ENCODE results near the gene DPYSL5.

DNA sequence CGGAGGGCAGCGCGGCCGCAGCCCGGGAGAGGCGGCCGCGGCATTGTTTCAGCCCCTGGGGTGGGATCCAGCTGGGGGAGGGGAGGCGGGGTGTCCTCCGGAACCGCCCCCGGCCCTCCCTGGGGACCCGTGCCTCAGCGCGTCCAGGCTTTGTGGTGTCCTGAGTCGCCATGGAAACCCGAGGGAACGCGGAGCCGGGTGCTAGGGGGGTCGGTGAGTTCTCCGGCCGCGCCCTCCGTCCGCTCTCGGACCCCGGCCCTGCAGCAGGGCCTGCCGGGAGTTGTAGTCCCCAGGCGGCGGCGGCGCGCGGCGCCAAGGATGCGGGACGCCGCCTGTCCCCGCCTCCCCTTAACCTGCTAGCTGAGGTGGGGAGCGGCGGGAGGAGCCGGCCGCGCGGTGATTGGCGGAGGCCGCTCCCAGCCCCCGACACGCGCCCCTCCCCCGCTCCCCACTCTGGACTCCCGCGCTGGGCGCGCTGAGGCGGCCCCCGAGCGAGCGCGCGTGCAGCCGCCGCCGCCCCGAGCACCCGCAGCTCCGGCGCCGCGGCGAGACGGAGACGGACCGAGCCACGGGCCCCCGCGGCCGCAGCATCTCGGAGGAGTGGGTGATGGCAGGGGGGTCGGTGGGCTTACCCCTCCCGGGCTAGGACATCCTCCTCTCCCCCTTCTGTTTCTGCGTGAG is at the start of gene DPYSL5:
- no peak for TF ChIP-seq RAD21 (conservative IDR thresholded peaks at IDR 0.05 in 1 of 2, IDR thresholded peaks at IDR 0.05 in 1 of 2)
- TF ChIP-seq, protein P1, sequence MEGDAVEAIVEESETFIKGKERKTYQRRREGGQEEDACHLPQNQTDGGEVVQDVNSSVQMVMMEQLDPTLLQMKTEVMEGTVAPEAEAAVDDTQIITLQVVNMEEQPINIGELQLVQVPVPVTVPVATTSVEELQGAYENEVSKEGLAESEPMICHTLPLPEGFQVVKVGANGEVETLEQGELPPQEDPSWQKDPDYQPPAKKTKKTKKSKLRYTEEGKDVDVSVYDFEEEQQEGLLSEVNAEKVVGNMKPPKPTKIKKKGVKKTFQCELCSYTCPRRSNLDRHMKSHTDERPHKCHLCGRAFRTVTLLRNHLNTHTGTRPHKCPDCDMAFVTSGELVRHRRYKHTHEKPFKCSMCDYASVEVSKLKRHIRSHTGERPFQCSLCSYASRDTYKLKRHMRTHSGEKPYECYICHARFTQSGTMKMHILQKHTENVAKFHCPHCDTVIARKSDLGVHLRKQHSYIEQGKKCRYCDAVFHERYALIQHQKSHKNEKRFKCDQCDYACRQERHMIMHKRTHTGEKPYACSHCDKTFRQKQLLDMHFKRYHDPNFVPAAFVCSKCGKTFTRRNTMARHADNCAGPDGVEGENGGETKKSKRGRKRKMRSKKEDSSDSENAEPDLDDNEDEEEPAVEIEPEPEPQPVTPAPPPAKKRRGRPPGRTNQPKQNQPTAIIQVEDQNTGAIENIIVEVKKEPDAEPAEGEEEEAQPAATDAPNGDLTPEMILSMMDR (IDR thresholded peaks at IDR 0.05): no peak
- TF ChIP-seq ZC3H11A (IDR thresholded peaks at IDR 0.05): no peak
- TF ChIP-seq POLR2A (IDR thresholded peaks at IDR 0.05; ENCODE audit: low read length): no peak
- TF ChIP-seq MYC (IDR thresholded peaks at IDR 0.05; ENCODE audit: borderline replicate concordance, low read length): no peak
- TF ChIP-seq, protein P2, sequence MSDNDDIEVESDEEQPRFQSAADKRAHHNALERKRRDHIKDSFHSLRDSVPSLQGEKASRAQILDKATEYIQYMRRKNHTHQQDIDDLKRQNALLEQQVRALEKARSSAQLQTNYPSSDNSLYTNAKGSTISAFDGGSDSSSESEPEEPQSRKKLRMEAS (IDR thresholded peaks at IDR 0.05): peak; percentile 14; the same call in 1 of the 2 replicates
- TF ChIP-seq NR3C1 (IDR thresholded peaks at IDR 0.05): no peak

All from A549 (cell line).